Activated CD4-positive, alpha-beta memory T cell treated with anti-CD3 and anti-CD28 coated beads, Interleukin-2, amount 10 ng/mL, durations not matched to agents 7 days and 5 days (primary cell): ENCODE results near the gene FAM234B. TPM values are rescaled to one million over a fixed set of nuclear protein-coding genes. Genes with fewer than 3 reads are reported as not detected.

Experiments used
- CTCF ChIA-PET: fragments of 350-600 bp; sonication (Branson Sonifier 250); formaldehyde crosslinking; loops from one replicate; lab custom pipeline; 2021; ENCODE audit warnings: antibody characterized with exemption, inconsistent platforms; lab: Charles Lee
- POLR2A ChIA-PET: fragments of 350-600 bp; sonication (Branson Sonifier 250); formaldehyde crosslinking; loops from one replicate; lab custom pipeline; 2021; ENCODE audit warnings: antibody characterized with exemption; lab: Charles Lee
- DNase-seq: peaks from one replicate; pipeline ENCODE4 v3.0.0-alpha.2; 2020
- H3K27ac Mint-ChIP-seq: one replicate; pipeline ENCODE4 v1.8.0; 2021; ENCODE audit warnings: mild to moderate bottlenecking, mixed read lengths
- H3K27me3 Mint-ChIP-seq: one replicate; pipeline ENCODE4 v1.8.0; 2021; ENCODE audit warnings: mixed read lengths
- H3K36me3 Mint-ChIP-seq: one replicate; pipeline ENCODE4 v1.8.0; 2021; ENCODE audit warnings: low read depth, mixed read lengths
- H3K4me1 Mint-ChIP-seq: one replicate; pipeline ENCODE4 v1.8.0; 2021; ENCODE audit warnings: mixed read lengths
- H3K4me3 Mint-ChIP-seq: one replicate; pipeline ENCODE4 v1.8.0; 2021; ENCODE audit warnings: mild to moderate bottlenecking, mixed read lengths
- H3K9me3 Mint-ChIP-seq: one replicate; pipeline ENCODE4 v1.8.0; 2021; ENCODE audit warnings: mixed read lengths
- total RNA-seq, 2 experiments: library from RNA; stranded (reverse); gene quantifications; one replicate each; pipeline ENCODE4 v1.2.3, GENCODE V29; 2021

The FAM234B gene
- total RNA-seq, 2 experiments from 2014 or later, result 4.5 to 5.2 TPM

- ChIA-PET POLR2A (no interaction called here), CTCF (interaction anchor here (0.8 kb wide), 1 partner anchor 91 kb away, joined by 4 read pairs; no protein-coding TSS in a partner anchor)
- Mint-ChIP-seq H3K27me3 (peaks cover 6% of the 10 kb centered on the region), H3K27ac (no peak overlapping the region), H3K4me1 (peaks cover 9% of the 10 kb centered on the region), H3K4me3 (no peak overlapping the region), H3K36me3 (no peaks in the 10 kb centered on the region), H3K9me3 (no peaks in the 10 kb centered on the region)
- DNase-seq, result no peak
Measured at GRCh38 chr12:13121568-13121967, 77.4 kb downstream of the FAM234B start.

- POLR2A ChIA-PET, result no interaction called here
- H3K27ac Mint-ChIP-seq, result no peak overlapping the region
Measured at GRCh38 chr12:13124656-13125505, 80.7 kb downstream of the FAM234B start.

GRCh38 chr12:13125996-13126395 lies 81.8 kb downstream of the FAM234B start:
- no peak overlapping the region for H3K27ac Mint-ChIP-seq
- DNase-seq, result no peak
- peaks cover 13% of the 10 kb centered on the region for H3K27me3 Mint-ChIP-seq
- no peak overlapping the region for H3K4me3 Mint-ChIP-seq
- H3K9me3 Mint-ChIP-seq, result no peaks in the 10 kb centered on the region
- no peaks in the 10 kb centered on the region for H3K36me3 Mint-ChIP-seq
- peaks cover 10% of the 10 kb centered on the region for H3K4me1 Mint-ChIP-seq
- CTCF ChIA-PET, result no interaction called here
- POLR2A ChIA-PET, result no interaction called here

More at GRCh38 chr12:13124656-13125505, 80.7 kb downstream of the FAM234B start:
- H3K4me1 Mint-ChIP-seq, result peaks cover 9% of the 10 kb centered on the region
- no peaks in the 10 kb centered on the region for H3K9me3 Mint-ChIP-seq
- no peaks in the 10 kb centered on the region for H3K36me3 Mint-ChIP-seq
- CTCF ChIA-PET, result interaction anchor here (1.2 kb wide), 1 partner anchor 71 kb away, joined by 3 read pairs; the partner anchor contains the start of gene EMP1
- H3K27me3 Mint-ChIP-seq, result peaks cover 8% of the 10 kb centered on the region
- DNase-seq, result no peak
- no peak overlapping the region for H3K4me3 Mint-ChIP-seq

- POLR2A ChIA-PET, result no interaction called here
Measured at GRCh38 chr12:13126494-13126893, 82.3 kb downstream of the FAM234B start.

GRCh38 chr12:13127444-13127843 lies 83.3 kb downstream of the FAM234B start:
- POLR2A ChIA-PET, result no interaction called here
- CTCF ChIA-PET, result no interaction called here
- Mint-ChIP-seq H3K9me3 (no peaks in the 10 kb centered on the region), H3K27me3 (peaks cover 14% of the 10 kb centered on the region), H3K4me3 (no peak overlapping the region), H3K27ac (no peak overlapping the region), H3K4me1 (peaks cover 18% of the 10 kb centered on the region), H3K36me3 (no peaks in the 10 kb centered on the region)
- DNase-seq, result no peak

More at GRCh38 chr12:13126494-13126893, 82.3 kb downstream of the FAM234B start:
- no peak for DNase-seq
- no peak overlapping the region for H3K4me3 Mint-ChIP-seq
- no peak overlapping the region for H3K27ac Mint-ChIP-seq
- H3K9me3 Mint-ChIP-seq, result no peaks in the 10 kb centered on the region
- peaks cover 14% of the 10 kb centered on the region for H3K27me3 Mint-ChIP-seq
- H3K4me1 Mint-ChIP-seq, result peaks cover 15% of the 10 kb centered on the region
- CTCF ChIA-PET, result no interaction called here
- H3K36me3 Mint-ChIP-seq, result no peaks in the 10 kb centered on the region

GRCh38 chr12:13128291-13128965 lies 84.2 kb downstream of the FAM234B start:
- H3K9me3 Mint-ChIP-seq, result no peaks in the 10 kb centered on the region
- no peak for DNase-seq
- H3K27ac Mint-ChIP-seq, result no peak overlapping the region
- no peak overlapping the region for H3K4me3 Mint-ChIP-seq
- ChIA-PET POLR2A (no interaction called here), CTCF (no interaction called here)
- peaks cover 18% of the 10 kb centered on the region for H3K4me1 Mint-ChIP-seq
- peaks cover 14% of the 10 kb centered on the region for H3K27me3 Mint-ChIP-seq
- H3K36me3 Mint-ChIP-seq, result no peaks in the 10 kb centered on the region

GRCh38 chr12:13130981-13131380 lies 86.8 kb downstream of the FAM234B start:
- Mint-ChIP-seq H3K27ac (no peak overlapping the region), H3K4me3 (no peak overlapping the region), H3K27me3 (peaks cover 28% of the 10 kb centered on the region), H3K4me1 (peaks cover 18% of the 10 kb centered on the region), H3K36me3 (no peaks in the 10 kb centered on the region), H3K9me3 (no peaks in the 10 kb centered on the region)
- DNase-seq, result no peak
- CTCF ChIA-PET, result no interaction called here
- POLR2A ChIA-PET, result no interaction called here

Other genes with a start within 250 kb of the FAM234B start
- gene DDX47, start 231.0 kb upstream of the FAM234B start, total RNA-seq, result 10 to 100 TPM; 49.1 to 53.2 TPM
- under 1 TPM; 0.03 to 0.05 TPM for gene GPRC5A, start 152.8 kb upstream of the FAM234B start, total RNA-seq
- gene GPRC5D, start 92.2 kb upstream of the FAM234B start, total RNA-seq, result 1 to 10 TPM in 1 of 2 experiments, under 1 TPM in 1; 0.73 to 1.6 TPM
- 10 to 100 TPM; 11.1 to 12.5 TPM for gene HEBP1, start 44.1 kb upstream of the FAM234B start, total RNA-seq
- gene GSG1, start 59.3 kb downstream of the FAM234B start, total RNA-seq, result not detected
- 100 to 1,000 TPM in 1 of 2 experiments, 10 to 100 TPM in 1; 90.4 to 101 TPM for gene EMP1, start 152.3 kb downstream of the FAM234B start, total RNA-seq